ENCODE measurements around the gene SF3B2.
A peak's percentile ranks its signal among the peaks of the same experiment; 100 is the strongest.

SF3B2 gene

DNA sequence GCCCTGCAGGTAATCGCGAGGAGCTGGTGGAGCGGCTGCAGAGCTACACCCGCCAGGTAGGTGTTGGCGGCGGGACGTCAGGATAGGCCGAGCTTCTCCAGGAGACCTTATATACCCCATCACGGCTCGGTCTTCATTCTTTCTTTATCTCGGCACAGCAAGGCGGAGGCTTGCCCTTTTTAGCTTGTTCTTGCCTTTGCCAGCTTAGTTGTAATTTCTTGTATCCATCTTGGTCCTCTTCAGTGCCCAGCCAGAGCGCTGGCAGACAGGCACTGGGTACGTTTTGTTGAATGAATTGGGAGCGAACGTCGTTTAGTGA lies 459 bp downstream of the SF3B2 start:
- no peaks in the 10 kb centered on the region for H3K9me3 Mint-ChIP-seq
- peaks cover 42% of the 10 kb centered on the region for H3K4me1 Mint-ChIP-seq (ENCODE audit: low read depth)
- peak overlapping the region; percentile 99 for H3K27ac Mint-ChIP-seq
- no peak for DNase-seq
- peaks cover 53% of the 10 kb centered on the region for H3K36me3 Mint-ChIP-seq (ENCODE audit: low read depth)
- H3K4me3 Mint-ChIP-seq: peak overlapping the region; percentile 100
- peaks cover 14% of the 10 kb centered on the region for H3K27me3 Mint-ChIP-seq

DNA sequence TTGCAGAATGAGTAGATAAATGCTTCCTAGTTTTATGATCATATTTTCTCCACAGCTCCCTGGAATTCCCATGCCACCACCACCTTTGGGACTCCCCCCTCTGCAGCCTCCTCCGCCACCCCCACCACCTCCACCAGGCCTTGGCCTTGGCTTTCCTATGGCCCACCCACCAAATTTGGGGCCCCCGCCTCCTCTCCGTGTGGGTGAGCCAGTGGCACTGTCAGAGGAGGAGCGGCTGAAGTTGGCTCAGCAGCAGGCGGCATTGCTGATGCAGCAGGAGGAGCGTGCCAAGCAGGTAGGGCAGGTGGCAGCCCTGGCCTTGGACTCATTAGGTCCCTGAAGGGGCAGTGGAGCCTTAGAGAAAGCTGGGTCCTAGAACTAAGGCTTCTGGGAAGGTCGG lies 2.9 kb downstream of the SF3B2 start:
- no peaks in the 10 kb centered on the region for H3K9me3 Mint-ChIP-seq
- H3K4me1 Mint-ChIP-seq (ENCODE audit: low read depth): peaks cover 51% of the 10 kb centered on the region
- H3K27ac Mint-ChIP-seq: peak overlapping the region; percentile 84
- no peak for DNase-seq
- no peak overlapping the region for H3K4me3 Mint-ChIP-seq
- H3K36me3 Mint-ChIP-seq (ENCODE audit: low read depth): peaks cover 77% of the 10 kb centered on the region
- H3K27me3 Mint-ChIP-seq: no peaks in the 10 kb centered on the region

DNA sequence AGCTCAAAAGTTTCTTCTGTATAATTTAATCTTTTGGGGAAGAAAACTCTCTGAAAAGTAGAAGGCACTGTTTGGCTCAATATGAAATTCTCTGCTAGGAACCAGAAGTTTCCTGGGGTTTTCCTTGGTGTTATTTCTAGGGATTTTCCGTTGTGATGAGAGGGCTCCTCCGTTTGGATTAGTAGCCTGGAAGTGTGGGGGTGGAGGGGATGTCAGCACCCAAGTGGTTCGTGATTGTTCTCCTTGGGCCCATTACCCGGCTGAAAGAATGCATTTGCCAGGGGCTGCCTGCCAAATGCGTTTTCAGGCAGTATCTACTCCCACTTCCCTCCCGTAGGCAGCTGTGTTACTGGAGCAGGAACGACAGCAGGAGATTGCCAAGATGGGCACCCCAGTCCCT lies 4.3 kb downstream of the SF3B2 start:
- Mint-ChIP-seq H3K4me3 (no peak overlapping the region), H3K27me3 (no peaks in the 10 kb centered on the region), H3K9me3 (no peaks in the 10 kb centered on the region), H3K4me1 (ENCODE audit: low read depth) (peaks cover 55% of the 10 kb centered on the region), H3K27ac (peak overlapping the region; percentile 29), H3K36me3 (ENCODE audit: low read depth) (peaks cover 92% of the 10 kb centered on the region)
- no peak for DNase-seq

DNA sequence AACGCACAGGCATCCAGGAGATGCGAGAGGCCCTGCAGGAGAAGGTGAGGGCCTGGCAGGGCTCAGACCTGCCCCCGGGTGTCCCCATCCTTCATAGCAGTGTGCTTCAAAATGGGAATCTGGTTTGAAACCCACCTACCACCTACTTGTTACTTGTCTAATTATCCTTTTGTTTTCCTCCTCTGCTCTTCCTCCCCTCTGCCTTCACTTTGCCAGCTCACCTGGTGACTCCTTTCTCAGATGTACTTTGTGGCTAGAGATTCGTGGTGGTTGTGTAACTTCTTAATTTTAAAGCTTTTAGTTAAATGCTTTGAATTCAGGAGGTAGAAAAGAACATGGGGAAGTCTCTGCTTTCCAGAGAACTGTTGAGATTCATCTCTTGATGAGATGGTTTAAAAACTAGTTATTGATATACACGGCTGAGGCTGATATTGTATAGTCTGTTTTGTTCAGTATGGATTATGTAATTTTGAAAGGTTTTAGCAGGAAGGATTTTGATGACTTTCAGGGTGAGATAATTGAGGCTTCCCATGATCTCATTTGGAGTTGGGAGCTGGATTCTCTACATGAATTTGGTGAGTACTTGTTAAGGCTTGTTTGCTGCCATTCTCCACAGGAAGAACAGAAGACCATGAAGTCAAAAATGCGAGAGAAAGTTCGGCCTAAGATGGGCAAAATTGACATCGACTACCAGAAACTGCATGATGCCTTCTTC lies 8.0 kb downstream of the SF3B2 start:
- DNase-seq: no peak
- no peaks in the 10 kb centered on the region for H3K9me3 Mint-ChIP-seq
- H3K4me3 Mint-ChIP-seq: no peak overlapping the region
- H3K36me3 Mint-ChIP-seq (ENCODE audit: low read depth): peaks cover 98% of the 10 kb centered on the region
- H3K27me3 Mint-ChIP-seq: no peaks in the 10 kb centered on the region
- peaks cover 59% of the 10 kb centered on the region for H3K4me1 Mint-ChIP-seq (ENCODE audit: low read depth)
- peak overlapping the region; percentile 88 for H3K27ac Mint-ChIP-seq

DNA sequence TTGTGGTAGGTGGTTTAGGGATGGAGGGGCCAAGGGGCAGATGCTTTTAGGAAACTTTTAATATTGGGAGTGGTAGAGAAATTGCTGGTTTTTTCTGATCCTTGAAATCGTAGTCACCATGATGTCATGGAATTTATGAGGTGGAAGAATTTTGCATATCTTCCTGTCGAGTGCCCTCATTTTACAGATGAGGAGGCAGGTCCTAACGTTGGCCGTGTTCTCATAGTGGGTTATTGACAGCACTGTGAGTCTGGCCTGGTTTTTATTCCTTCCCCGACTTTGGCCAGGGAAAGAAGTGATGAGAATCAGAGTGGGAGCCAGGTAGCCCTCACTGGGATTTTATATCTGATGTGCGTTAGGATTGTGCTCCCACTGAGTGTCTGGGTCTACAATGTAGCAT lies 9.1 kb downstream of the SF3B2 start:
- no peaks in the 10 kb centered on the region for H3K27me3 Mint-ChIP-seq
- peaks cover 60% of the 10 kb centered on the region for H3K4me1 Mint-ChIP-seq (ENCODE audit: low read depth)
- peak overlapping the region; percentile 2 for H3K4me3 Mint-ChIP-seq
- DNase-seq: no peak
- no peaks in the 10 kb centered on the region for H3K9me3 Mint-ChIP-seq
- peaks cover 97% of the 10 kb centered on the region for H3K36me3 Mint-ChIP-seq (ENCODE audit: low read depth)
- H3K27ac Mint-ChIP-seq: peak overlapping the region; percentile 88

DNA sequence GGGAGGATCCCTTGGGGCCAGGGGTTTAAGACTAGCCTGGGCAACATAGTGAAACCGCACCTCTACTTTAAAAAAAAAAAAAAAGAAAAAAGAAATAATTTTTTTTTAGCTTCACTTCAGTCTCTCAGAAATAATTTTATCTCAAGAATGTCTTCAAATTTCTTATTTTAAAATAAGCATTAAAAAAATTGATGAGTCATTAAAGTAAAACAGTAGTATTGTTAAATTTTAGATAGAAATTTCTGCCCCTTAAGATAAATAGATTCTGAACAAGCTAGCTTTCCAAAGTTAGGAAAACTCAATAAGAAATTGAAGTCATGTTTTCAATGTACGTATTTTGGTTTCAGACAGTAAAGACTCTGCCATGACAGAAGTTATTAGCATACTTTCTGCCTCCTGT lies 10.2 kb downstream of the SF3B2 start:
- Mint-ChIP-seq H3K4me1 (ENCODE audit: low read depth) (peaks cover 72% of the 10 kb centered on the region), H3K9me3 (no peaks in the 10 kb centered on the region), H3K36me3 (ENCODE audit: low read depth) (peaks cover 97% of the 10 kb centered on the region), H3K27me3 (no peaks in the 10 kb centered on the region), H3K4me3 (no peak overlapping the region), H3K27ac (peak overlapping the region; percentile 87)
- no peak for DNase-seq

DNA sequence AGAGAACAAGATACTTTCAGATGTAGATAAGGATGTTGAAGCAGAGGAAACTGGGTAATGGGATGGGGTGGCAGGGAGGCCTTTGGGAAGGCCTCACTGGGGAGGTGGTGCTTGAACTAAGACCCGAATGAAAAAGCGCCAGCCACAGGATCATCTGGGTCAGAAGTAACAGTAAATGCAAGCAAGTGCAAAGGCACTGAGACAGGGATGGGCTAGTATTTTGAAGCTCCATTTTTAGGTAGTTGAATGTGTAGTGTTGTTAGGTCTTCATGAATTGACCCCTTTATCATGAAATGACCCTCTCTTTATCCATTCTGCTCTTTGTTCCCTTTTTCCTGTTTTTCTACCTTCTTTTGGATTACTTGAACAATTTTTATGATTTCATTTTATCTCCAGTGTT lies 11.7 kb downstream of the SF3B2 start:
- H3K27ac Mint-ChIP-seq: peak overlapping the region; percentile 87
- H3K27me3 Mint-ChIP-seq: no peaks in the 10 kb centered on the region
- H3K4me1 Mint-ChIP-seq (ENCODE audit: low read depth): peaks cover 80% of the 10 kb centered on the region
- peaks cover 97% of the 10 kb centered on the region for H3K36me3 Mint-ChIP-seq (ENCODE audit: low read depth)
- DNase-seq: no peak
- no peaks in the 10 kb centered on the region for H3K9me3 Mint-ChIP-seq
- no peak overlapping the region for H3K4me3 Mint-ChIP-seq

DNA sequence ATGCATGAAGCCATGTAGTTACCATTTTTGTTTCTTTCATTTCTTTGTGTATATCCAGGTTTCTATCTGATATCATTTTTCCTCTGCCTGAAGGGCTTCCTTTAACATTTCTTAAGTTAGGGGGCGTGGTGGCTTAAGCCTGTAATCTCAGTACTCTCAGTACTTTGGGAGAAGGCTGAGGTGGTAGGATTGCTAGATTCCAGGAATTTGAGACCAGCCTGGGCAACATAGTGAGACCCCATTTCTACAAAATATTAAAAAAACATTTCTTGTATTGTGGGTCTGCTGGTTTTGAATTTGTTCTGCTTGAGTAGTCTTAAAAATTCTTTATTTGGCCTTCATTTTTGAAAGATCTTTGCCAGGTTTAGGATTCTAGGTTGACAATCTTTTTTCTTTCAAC lies 12.4 kb downstream of the SF3B2 start:
- Mint-ChIP-seq H3K4me1 (ENCODE audit: low read depth) (peaks cover 81% of the 10 kb centered on the region), H3K27ac (peak overlapping the region; percentile 69), H3K9me3 (no peaks in the 10 kb centered on the region), H3K36me3 (ENCODE audit: low read depth) (peaks cover 97% of the 10 kb centered on the region), H3K4me3 (no peak overlapping the region), H3K27me3 (no peaks in the 10 kb centered on the region)
- DNase-seq: no peak

DNA sequence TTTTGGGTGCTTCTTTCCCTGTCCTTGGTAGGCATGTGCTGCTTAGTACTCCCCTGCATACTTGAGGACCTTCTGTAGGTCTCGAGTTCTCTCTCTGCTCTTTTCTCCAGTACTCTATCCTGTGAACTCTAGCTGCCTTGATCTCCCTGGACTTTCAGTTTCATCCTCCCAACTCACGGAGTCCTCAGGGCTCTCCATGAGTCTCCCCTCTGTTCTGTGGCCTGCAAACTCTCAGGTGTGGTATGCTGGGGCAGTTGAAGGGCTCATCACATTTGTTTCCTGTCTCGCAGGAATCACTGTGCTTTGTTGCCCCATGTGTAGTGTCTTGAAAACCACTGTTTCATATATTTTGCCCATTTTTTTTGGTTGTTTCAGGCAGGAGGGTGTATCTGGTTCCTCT lies 14.6 kb downstream of the SF3B2 start:
- Mint-ChIP-seq H3K9me3 (no peaks in the 10 kb centered on the region), H3K4me1 (ENCODE audit: low read depth) (peaks cover 68% of the 10 kb centered on the region), H3K4me3 (no peak overlapping the region), H3K36me3 (ENCODE audit: low read depth) (peaks cover 83% of the 10 kb centered on the region), H3K27ac (peak overlapping the region; percentile 94), H3K27me3 (no peaks in the 10 kb centered on the region)
- no peak for DNase-seq

DNA sequence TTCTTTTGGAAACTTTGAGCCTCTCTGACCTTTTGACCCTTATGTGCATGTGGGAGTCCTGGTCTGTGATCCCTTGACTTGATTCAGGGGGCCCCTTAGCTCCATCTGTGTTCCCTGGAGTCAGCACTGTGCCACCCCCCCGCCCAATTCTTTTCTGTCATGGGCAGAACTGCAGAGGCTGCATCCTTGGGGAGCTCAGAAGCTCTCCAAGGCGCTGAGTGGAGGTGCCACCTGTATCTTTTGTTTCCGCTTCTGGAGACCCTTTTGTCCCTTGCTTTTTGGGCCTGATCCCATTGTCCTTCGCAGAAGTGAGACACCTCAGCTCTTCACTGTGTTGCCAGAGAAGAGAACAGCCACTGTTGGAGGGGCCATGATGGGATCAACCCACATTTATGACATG lies 15.5 kb downstream of the SF3B2 start:
- Mint-ChIP-seq H3K27ac (peak overlapping the region; percentile 94), H3K9me3 (no peaks in the 10 kb centered on the region), H3K36me3 (ENCODE audit: low read depth) (peaks cover 85% of the 10 kb centered on the region), H3K4me3 (no peak overlapping the region), H3K4me1 (ENCODE audit: low read depth) (peaks cover 73% of the 10 kb centered on the region), H3K27me3 (no peaks in the 10 kb centered on the region)
- DNase-seq: no peak

DNA sequence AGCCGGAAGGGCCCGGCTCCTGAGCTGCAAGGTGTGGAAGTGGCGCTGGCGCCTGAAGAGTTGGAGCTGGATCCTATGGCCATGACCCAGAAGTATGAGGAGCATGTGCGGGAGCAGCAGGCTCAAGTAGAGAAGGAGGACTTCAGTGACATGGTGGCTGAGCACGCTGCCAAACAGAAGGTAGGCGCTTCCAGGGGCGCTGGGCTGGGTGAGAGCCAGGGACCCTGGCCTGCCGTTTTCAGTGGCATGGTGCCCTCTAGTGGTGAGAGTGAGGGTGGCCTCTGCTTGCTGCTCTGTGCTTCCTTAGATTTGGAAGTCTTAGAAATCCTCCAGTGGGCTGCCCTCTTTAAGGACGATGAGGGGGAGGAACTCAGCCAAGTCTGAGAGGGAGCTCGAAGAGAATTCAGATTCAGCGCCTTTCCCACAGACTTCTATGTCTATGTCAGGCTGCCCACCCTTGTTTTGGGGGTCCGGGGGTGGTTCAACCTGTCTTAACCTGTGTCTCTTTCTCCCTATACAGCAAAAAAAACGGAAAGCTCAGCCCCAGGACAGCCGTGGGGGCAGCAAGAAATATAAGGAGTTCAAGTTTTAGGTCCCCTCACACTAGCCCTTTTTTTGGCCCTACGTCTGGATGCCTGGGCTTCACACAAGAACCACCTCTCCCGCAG lies 16.1 kb downstream of the SF3B2 start:
- Mint-ChIP-seq H3K4me3 (peak overlapping the region; percentile 19), H3K4me1 (ENCODE audit: low read depth) (peaks cover 73% of the 10 kb centered on the region), H3K27me3 (no peaks in the 10 kb centered on the region), H3K36me3 (ENCODE audit: low read depth) (peaks cover 85% of the 10 kb centered on the region), H3K9me3 (no peaks in the 10 kb centered on the region), H3K27ac (peak overlapping the region; percentile 94)
- peak; percentile 81 for DNase-seq

DNA sequence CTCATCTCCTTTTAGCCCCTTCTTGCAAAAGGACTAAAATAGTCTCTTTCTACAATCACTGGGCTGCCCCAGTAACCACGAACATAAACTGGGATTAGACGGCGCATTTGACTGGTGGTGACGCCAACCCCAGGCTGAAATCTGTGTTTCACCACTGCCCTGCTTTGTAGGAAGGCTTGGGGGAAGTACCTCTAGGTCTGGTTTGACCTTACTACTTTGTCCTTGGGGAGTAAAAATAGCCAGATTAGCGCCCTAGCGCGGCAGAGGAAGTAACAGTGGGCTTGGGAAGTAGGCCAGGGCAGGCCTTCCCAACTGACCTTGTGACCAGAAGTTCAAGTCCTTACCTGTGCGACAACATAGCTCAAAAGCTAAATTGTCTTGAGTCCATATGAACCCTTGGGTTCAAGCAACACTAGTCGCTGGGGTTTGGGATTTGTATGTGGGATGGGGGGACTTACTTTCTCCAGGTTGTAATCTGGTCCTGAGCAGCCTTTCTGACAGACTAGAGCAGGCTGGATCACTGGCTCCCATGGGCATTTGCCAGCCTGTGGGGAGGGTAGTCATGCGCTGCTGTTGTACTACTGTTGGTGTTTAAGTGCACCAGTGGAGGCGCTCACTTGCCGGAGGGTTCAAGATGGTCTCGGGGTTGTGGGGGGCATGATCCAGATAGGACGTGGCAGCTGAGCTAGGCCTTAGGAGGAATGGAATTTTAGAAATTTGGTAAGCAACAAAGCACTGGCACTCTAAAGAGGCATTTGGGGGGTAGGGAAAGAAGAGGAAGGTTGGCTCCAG lies 17.0 kb downstream of the SF3B2 start:
- Mint-ChIP-seq H3K4me1 (ENCODE audit: low read depth) (peaks cover 71% of the 10 kb centered on the region), H3K36me3 (ENCODE audit: low read depth) (peaks cover 84% of the 10 kb centered on the region), H3K9me3 (no peaks in the 10 kb centered on the region), H3K27ac (peak overlapping the region; percentile 94), H3K27me3 (no peaks in the 10 kb centered on the region), H3K4me3 (peak overlapping the region; percentile 73)
- DNase-seq: peak; percentile 45

DNA sequence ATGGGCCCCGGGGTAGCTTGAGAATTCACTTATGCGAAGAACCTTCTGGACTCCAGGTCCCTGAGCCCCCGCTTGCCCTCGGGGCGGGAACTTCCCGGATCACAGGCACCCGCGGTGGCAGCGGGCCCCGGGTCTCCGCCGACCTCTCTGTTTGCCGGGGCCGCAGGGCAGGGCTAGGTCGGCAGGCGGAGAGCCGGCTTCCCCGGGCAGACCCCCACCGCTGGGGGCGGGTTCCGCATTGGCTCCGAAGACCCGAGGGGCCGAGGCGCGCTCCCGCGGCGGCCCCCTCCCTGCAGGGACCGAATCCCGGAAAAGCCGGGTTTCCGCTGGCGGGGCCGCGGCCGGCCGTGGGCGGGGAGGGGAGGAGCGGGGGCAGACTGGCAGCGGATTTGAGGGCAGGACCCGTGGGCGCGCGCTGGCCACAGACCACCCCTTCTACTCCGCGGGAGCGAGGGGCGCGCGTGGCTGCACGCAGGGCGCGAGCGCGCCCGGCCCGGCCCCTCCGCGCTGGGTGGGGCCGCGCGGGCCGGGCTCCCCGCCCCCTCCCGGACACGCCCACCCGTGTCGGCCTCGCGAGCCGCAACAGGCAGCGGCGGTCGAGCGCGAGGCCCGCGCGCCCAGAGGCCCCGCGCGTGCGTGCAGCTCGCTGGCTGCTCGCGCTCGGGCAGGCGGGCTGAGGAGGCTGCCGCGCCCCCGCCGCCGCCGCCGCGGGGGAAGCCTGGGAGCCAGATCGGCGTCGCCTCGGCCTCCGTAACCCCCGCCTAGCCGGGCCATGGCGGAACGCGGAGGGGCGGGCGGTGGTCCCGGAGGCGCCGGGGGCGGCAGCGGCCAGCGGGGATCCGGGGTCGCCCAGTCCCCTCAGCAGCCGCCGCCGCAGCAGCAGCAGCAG lies 17.8 kb downstream of the SF3B2 start, which contains the start of gene PACS1:
Gene PACS1 (plus strand): TSS at position 558 of the 889 bp plus-strand sequence. CDS start 215 bp downstream, at position 773.
- Mint-ChIP-seq H3K4me1 (ENCODE audit: low read depth) (peaks cover 73% of the 10 kb centered on the region), H3K27ac (peak within 1 kb of the TSS; percentile 94), H3K27me3 (no peaks in the 10 kb centered on the region), H3K4me3 (peak within 1 kb of the TSS; percentile 86), H3K9me3 (no peaks in the 10 kb centered on the region), H3K36me3 (ENCODE audit: low read depth) (peaks cover 82% of the 10 kb centered on the region)
- peak; percentile 86 for DNase-seq

All from activated T-cell treated with anti-CD3 and anti-CD28 coated beads, Interleukin-2, amount 50 U/mL, for 24 hours (primary cell).